ENCODE measurements around the gene ZMIZ1. TPM values are rescaled to one million over a fixed set of nuclear protein-coding genes. Genes with fewer than 3 reads are reported as not detected.

The ZMIZ1 gene
- polyA plus RNA-seq, 1 experiment: 13.0 TPM

DNA sequence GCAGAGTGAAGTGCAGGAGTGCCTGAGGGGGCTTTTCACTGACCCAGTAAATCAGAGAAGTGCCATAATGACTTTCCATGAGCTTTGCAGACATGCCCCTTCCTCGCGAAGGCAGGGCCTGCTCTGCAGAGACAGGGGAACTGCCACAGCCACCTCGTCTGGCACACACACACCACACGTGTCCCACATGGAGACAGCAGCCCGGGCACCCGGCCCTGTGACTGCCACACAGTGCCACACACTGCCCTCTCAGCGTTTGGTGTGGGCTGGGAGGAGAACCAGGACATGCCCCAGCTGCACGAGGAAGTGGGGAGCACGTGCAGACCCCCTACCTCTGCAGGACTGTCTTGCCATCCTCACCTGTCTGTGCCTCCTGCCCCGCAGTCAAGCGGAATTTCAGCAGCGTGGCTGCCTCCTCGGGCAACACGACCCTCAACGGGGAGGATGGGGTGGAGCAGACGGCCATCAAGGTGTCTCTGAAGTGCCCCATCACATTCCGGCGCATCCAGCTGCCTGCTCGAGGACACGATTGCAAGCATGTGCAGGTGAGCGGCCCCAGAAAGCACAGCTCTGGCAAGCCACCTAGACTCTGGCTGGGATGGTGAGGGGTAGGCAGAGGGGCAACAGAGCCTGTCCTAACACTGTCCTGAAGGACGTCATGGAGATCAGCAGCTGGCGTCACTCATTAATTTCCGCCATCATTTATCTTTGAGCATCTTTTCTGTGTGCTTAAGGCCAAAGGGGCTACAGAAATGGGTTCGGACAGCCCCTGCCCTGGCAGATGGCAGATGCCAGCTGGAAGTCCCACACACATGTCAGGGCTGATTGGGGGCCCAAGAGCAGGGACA is 235.1 kb downstream of the ZMIZ1 start:
- H3K36me3 ChIP-seq (ENCODE audit: control insufficient read depth, insufficient read depth, low read length): peaks cover 81% of the 10 kb centered on the region
- ChIA-PET CTCF (interaction anchor here (1.3 kb wide), 1 partner anchor 9 kb away, joined by 3 read pairs; no protein-coding TSS in a partner anchor), POLR2A (no interaction called here)
- TF ChIP-seq, protein P1, sequence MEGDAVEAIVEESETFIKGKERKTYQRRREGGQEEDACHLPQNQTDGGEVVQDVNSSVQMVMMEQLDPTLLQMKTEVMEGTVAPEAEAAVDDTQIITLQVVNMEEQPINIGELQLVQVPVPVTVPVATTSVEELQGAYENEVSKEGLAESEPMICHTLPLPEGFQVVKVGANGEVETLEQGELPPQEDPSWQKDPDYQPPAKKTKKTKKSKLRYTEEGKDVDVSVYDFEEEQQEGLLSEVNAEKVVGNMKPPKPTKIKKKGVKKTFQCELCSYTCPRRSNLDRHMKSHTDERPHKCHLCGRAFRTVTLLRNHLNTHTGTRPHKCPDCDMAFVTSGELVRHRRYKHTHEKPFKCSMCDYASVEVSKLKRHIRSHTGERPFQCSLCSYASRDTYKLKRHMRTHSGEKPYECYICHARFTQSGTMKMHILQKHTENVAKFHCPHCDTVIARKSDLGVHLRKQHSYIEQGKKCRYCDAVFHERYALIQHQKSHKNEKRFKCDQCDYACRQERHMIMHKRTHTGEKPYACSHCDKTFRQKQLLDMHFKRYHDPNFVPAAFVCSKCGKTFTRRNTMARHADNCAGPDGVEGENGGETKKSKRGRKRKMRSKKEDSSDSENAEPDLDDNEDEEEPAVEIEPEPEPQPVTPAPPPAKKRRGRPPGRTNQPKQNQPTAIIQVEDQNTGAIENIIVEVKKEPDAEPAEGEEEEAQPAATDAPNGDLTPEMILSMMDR (IDR thresholded peaks at IDR 0.05; ENCODE audit: insufficient read depth, low read depth, low read length): no peak
- DNase-seq (ENCODE audit: low read depth): no peak
- no peak overlapping the region for H3K4me3 ChIP-seq (ENCODE audit: low read depth, low read length)
- H3K27me3 ChIP-seq (ENCODE audit: control insufficient read depth, insufficient read depth, low read length): no peaks in the 10 kb centered on the region

DNA sequence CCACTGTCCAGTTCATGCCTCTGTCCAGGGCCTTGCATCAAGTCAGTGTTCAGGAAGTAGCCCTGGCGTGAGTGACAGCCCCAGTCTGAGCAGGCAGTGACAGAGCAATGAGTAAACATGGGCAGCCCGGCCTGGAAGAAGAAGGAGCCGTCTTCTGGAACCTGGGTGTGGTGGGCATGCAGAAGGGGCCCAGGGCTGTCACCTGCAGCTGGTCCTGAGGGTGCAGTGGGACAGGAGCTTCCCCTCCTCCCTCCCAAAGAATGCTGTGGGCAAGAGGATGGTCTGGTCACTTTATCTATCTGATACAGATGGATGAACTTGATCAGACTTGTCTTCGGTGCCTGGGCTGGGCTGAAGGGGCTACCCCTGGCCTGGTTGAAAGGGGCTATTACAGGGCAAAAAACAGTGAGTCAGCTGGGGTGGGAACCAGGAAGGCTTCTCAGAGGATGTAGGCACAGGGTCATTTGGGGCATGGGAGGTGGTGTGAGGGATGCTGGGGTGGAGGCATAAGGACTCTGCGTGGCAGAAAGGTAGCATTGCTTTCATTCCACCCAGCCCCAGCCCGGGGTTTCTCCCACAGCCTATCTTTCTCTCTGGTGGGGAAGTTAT is 235.8 kb downstream of the ZMIZ1 start:
- Histone ChIP-seq H3K4me3 (ENCODE audit: low read depth, low read length) (no peak overlapping the region), H3K27me3 (ENCODE audit: control insufficient read depth, insufficient read depth, low read length) (no peaks in the 10 kb centered on the region), H3K36me3 (ENCODE audit: control insufficient read depth, insufficient read depth, low read length) (peaks cover 82% of the 10 kb centered on the region)
- ChIA-PET POLR2A (no interaction called here), CTCF (interaction anchor here (0.7 kb wide), 1 partner anchor 13 kb away, joined by 3 read pairs; no protein-coding TSS in a partner anchor)
- DNase-seq (ENCODE audit: low read depth): no peak
- TF ChIP-seq, protein P1 (IDR thresholded peaks at IDR 0.05; ENCODE audit: insufficient read depth, low read depth, low read length): no peak

DNA sequence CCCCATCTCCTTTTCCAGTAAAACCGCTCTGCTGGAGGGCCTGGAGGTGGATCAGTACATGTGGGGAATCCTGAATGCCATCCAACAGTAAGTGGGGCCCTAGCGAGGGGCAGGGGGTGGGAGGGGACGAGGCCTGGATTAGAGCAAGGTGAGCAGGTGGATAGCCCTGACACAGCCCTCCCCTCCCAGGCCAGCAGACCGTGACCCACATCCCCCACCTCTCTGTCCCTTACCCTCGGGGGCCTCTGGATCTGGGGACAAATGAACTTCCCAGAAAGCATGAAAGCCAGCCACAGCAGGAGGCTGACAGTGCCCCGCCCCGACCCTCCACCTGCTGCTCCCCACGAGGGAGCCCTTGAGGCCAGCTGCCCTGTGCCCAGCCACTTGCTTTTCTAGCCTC is 236.7 kb downstream of the ZMIZ1 start:
- ChIA-PET CTCF (interaction anchor here (1.2 to 1.3 kb wide), 2 partner anchors 11 to 15 kb away, joined by 3 to 4 read pairs; no protein-coding TSS in a partner anchor), POLR2A (no interaction called here)
- no peak for DNase-seq (ENCODE audit: low read depth)

DNA sequence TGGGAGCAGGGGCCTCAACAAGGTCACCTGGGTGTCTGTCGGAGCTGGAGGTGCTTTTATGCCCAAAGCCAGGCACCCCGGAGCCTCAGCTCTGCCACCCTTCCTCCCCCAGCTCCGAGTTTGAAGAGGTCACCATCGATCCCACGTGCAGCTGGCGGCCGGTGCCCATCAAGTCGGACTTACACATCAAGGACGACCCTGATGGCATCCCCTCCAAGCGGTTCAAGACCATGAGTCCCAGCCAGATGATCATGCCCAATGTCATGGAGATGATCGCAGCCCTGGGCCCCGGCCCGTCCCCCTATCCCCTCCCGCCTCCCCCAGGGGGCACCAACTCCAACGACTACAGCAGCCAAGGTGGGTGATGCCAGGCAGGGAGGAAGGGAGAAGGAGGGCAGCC is 237.2 kb downstream of the ZMIZ1 start:
- H3K36me3 ChIP-seq (ENCODE audit: control insufficient read depth, insufficient read depth, low read length): peaks cover 81% of the 10 kb centered on the region
- CTCF ChIA-PET: interaction anchor here (1.2 to 1.3 kb wide), 2 partner anchors 12 to 14 kb away, joined by 3 to 4 read pairs; no protein-coding TSS in a partner anchor
- H3K27me3 ChIP-seq (ENCODE audit: control insufficient read depth, insufficient read depth, low read length): no peaks in the 10 kb centered on the region
- H3K4me3 ChIP-seq (ENCODE audit: low read depth, low read length): no peak overlapping the region
- TF ChIP-seq, protein P1 (IDR thresholded peaks at IDR 0.05; ENCODE audit: insufficient read depth, low read depth, low read length): no peak
- DNase-seq (ENCODE audit: low read depth): no peak
- POLR2A ChIA-PET: no interaction called here

More for the DNA sequence above, 236.7 kb downstream of the ZMIZ1 start:
- H3K27me3 ChIP-seq (ENCODE audit: control insufficient read depth, insufficient read depth, low read length): no peaks in the 10 kb centered on the region
- H3K36me3 ChIP-seq (ENCODE audit: control insufficient read depth, insufficient read depth, low read length): peaks cover 82% of the 10 kb centered on the region
- TF ChIP-seq, protein P1 (IDR thresholded peaks at IDR 0.05; ENCODE audit: insufficient read depth, low read depth, low read length): no peak
- H3K4me3 ChIP-seq (ENCODE audit: low read depth, low read length): no peak overlapping the region

DNA sequence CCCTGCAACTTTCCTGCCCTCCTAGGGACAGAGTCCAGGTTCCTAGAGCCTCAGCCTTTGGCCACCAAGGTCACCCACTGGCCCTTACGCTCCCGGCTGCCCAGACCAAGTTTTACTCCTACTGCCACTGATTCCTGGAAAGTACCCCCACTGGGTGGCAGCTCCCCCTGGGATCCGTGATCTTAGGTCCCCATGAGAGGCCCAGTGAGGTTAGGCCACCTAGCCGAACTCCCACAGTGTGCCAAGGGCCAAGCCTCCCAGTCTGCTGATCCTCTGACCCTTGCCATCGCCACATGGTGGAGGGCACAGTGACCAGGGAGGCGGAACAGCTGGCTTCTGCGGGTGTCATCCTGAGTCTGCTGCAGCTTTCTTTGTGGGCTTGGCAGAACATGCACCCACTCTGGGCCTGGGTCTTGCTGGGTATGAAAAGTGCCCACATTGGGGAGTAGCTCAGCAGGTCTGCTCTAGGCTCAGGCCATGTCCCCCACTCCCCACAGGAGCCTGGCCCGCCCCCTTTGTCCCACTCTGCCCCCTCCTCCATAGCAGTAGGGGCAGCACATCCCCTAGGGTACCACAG is 238.0 kb downstream of the ZMIZ1 start:
- POLR2A ChIA-PET: no interaction called here
- peaks cover 77% of the 10 kb centered on the region for H3K36me3 ChIP-seq (ENCODE audit: control insufficient read depth, insufficient read depth, low read length)

More for the DNA sequence above, 238.0 kb downstream of the ZMIZ1 start:
- no peak overlapping the region for H3K4me3 ChIP-seq (ENCODE audit: low read depth, low read length)
- no peaks in the 10 kb centered on the region for H3K27me3 ChIP-seq (ENCODE audit: control insufficient read depth, insufficient read depth, low read length)
- DNase-seq (ENCODE audit: low read depth): no peak
- CTCF ChIA-PET: interaction anchor here (1.2 kb wide), 1 partner anchor 14 kb away, joined by 3 read pairs; no protein-coding TSS in a partner anchor
- TF ChIP-seq, protein P1 (IDR thresholded peaks at IDR 0.05; ENCODE audit: insufficient read depth, low read depth, low read length): no peak
